Thymus (tissue), 11 donors: ENCODE results near the gene KRTAP5-7. TPM values are rescaled to one million over a fixed set of nuclear protein-coding genes. Genes with fewer than 3 reads are reported as not detected.
"Not testable (repeated sequence)": the region's sequence is repeated elsewhere in the genome, so short reads cannot be mapped to it uniquely, and the experiment has no call there.

Source experiments
- DNase-seq, 9 donors: peaks; one replicate each; pipeline ENCODE4 v3.0.0-alpha.2; 2013; ENCODE audit warnings: low spot score in 9 of 9, low read depth in 6 of 9, missing footprints in 1 of 9
- H3K27ac ChIP-seq, 2 donors: one replicate each; pipeline ENCODE4 v1.5.1; 2013; ENCODE audit warnings: control low read depth in 1 of 2, low read depth in 1 of 2, low read length in 1 of 2, mild to moderate bottlenecking in 1 of 2, moderate library complexity in 1 of 2
- H3K27me3 ChIP-seq, 2 donors: one replicate each; pipeline ENCODE4 v1.5.1; 2013; ENCODE audit warnings: low read length in 1 of 2; ENCODE audit not compliant: control insufficient read depth in 2 of 2, insufficient read depth in 1 of 2
- H3K36me3 ChIP-seq, 2 donors: one replicate each; pipeline ENCODE4 v1.5.1; 2013; ENCODE audit warnings: low read length in 1 of 2, mild to moderate bottlenecking in 1 of 2, moderate library complexity in 1 of 2; ENCODE audit not compliant: control insufficient read depth in 2 of 2, insufficient read depth in 2 of 2
- H3K4me1 ChIP-seq, 2 donors: one replicate each; pipeline ENCODE4 v1.5.1; 2013; ENCODE audit warnings: low read length in 2 of 2; ENCODE audit not compliant: control insufficient read depth in 2 of 2, insufficient read depth in 2 of 2
- H3K4me3 ChIP-seq, 2 donors: one replicate each; pipeline ENCODE4 v1.5.1; 2013; ENCODE audit warnings: low read length in 2 of 2, control low read depth in 1 of 2, mild to moderate bottlenecking in 1 of 2
- H3K9me3 ChIP-seq, 2 donors: one replicate each; pipeline ENCODE4 v1.5.1; 2013; ENCODE audit warnings: low read length in 1 of 2, mild to moderate bottlenecking in 1 of 2; ENCODE audit not compliant: control insufficient read depth in 2 of 2, insufficient read depth in 1 of 2
- WGBS: extraction: QIAGEN DNeasy Blood & Tissue Kit; methylation state at CpG from one replicate; pipeline ENCODE4 v1.1.7; 2013; 5-methylcytosine and 5-hydroxymethylcytosine counted together
- polyA plus RNA-seq: library from polyadenylated mRNA; stranded (reverse); fragments of 200-250 nt; gene quantifications from one replicate; pipeline ENCODE4 v1.2.3, GENCODE V29; 2013
- total RNA-seq: library from RNA; stranded (reverse); fragments of 120-200 nt; gene quantifications from one replicate; pipeline ENCODE4 v1.2.4, GENCODE V29; 2013
- donor health status: healthy.

Gene KRTAP5-7
- total and polyA plus RNA-seq, 2 donors, result 0.05 TPM; not detected in 1

DNA sequence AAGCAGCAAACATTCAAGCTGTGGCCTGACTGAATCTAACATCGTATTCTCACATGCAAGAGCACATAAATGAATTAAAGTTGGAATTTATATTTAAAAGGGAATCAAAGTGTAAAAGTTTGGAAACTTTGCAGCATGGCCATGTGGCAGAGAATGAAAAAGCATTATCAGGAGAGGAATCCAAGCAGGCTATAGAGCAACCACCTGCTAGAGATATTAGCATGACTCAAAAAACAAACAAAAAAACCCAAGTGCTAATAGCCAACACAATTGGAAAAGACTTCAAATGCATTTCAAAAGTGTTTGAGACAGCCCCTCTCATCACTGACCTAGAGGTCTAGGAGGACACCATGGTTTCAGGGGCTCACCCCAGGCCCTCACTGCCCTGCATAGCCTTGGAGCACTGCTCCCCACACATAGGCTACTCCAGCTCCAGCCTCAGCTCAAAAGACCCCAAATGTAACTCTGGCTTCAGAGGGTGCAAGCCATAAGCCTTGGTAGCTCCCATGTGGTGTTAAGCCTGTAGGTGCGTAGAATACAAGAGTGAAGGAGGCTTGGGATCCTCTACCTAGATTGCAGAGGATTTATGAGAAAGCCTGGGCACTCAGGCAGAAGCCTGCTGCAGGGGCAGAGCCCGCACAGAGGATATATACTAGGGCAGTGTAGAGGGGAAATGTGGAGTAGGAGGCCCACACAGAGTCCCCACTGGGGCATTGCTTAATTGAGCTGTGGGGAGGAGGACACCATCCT is 1.7 kb upstream of the KRTAP5-7 start:
- H3K27me3 ChIP-seq, result no peaks in the 10 kb centered on the region
- no peak overlapping the region for H3K27ac ChIP-seq
- H3K4me1 ChIP-seq, result no peaks in the 10 kb centered on the region
- WGBS, result 66% methylated on average over 3 of the region's 3 CpGs
- no peaks in the 10 kb centered on the region for H3K9me3 ChIP-seq
- no peak overlapping the region for H3K4me3 ChIP-seq
- no peak for DNase-seq
- no peaks in the 10 kb centered on the region for H3K36me3 ChIP-seq

- 87% methylated on average over 2 of the region's 2 CpGs for WGBS
- DNase-seq, result no peak
- Histone ChIP-seq H3K4me1 (no peaks in the 10 kb centered on the region), H3K27ac (no peak overlapping the region), H3K9me3 (no peaks in the 10 kb centered on the region), H3K27me3 (no peaks in the 10 kb centered on the region), H3K36me3 (no peaks in the 10 kb centered on the region), H3K4me3 (no peak overlapping the region)
Measured at GRCh38 chr11:71525938-71526495, 1.1 kb upstream of the KRTAP5-7 start.

GRCh38 chr11:71527576-71528210 is 626 bp downstream of the KRTAP5-7 start:
- Histone ChIP-seq H3K27me3 (no peaks in the 10 kb centered on the region), H3K4me1 (no peaks in the 10 kb centered on the region), H3K36me3 (no peaks in the 10 kb centered on the region), H3K9me3 (no peaks in the 10 kb centered on the region), H3K4me3 (no peak overlapping the region), H3K27ac (no peak overlapping the region)
- DNase-seq, result no peak
- WGBS, result 95% methylated on average over 6 of the region's 6 CpGs

DNA sequence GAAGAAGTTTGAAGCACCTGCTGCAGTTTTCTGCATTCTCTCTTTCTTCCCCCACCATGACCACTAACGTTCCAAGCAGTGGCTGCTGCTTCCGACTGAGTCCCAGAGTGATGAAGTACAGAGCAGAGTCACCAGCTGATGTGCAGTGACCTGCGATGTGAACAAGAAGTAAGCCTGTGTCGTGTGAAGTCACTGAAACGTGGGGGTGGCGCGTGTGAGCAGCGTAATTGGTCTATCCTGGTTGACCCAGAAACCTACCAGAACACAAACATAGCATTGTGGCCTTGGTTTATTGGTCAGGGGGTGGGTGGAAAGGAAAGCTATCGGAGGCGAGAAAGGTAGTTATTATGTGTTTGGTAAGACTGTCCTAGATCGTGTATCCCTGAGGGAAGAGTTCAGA is 3.5 kb downstream of the KRTAP5-7 start:
- Histone ChIP-seq H3K36me3 (no peaks in the 10 kb centered on the region), H3K4me1 (no peaks in the 10 kb centered on the region), H3K27me3 (no peaks in the 10 kb centered on the region), H3K4me3 (no peak overlapping the region), H3K27ac (no peak overlapping the region), H3K9me3 (no peaks in the 10 kb centered on the region)
- DNase-seq, result no peak
- WGBS, result 94% methylated on average over 11 of the region's 11 CpGs

- H3K9me3 ChIP-seq, result no peaks in the 10 kb centered on the region
- WGBS, result 83% methylated on average over 10 of the region's 10 CpGs
- H3K4me1 ChIP-seq, result no peaks in the 10 kb centered on the region
- H3K27ac ChIP-seq, result no peak overlapping the region
- no peaks in the 10 kb centered on the region for H3K27me3 ChIP-seq
- H3K36me3 ChIP-seq, result no peaks in the 10 kb centered on the region
- no peak overlapping the region for H3K4me3 ChIP-seq
- DNase-seq, result no peak
Measured at GRCh38 chr11:71532036-71532610, 5.1 kb downstream of the KRTAP5-7 start.

DNA sequence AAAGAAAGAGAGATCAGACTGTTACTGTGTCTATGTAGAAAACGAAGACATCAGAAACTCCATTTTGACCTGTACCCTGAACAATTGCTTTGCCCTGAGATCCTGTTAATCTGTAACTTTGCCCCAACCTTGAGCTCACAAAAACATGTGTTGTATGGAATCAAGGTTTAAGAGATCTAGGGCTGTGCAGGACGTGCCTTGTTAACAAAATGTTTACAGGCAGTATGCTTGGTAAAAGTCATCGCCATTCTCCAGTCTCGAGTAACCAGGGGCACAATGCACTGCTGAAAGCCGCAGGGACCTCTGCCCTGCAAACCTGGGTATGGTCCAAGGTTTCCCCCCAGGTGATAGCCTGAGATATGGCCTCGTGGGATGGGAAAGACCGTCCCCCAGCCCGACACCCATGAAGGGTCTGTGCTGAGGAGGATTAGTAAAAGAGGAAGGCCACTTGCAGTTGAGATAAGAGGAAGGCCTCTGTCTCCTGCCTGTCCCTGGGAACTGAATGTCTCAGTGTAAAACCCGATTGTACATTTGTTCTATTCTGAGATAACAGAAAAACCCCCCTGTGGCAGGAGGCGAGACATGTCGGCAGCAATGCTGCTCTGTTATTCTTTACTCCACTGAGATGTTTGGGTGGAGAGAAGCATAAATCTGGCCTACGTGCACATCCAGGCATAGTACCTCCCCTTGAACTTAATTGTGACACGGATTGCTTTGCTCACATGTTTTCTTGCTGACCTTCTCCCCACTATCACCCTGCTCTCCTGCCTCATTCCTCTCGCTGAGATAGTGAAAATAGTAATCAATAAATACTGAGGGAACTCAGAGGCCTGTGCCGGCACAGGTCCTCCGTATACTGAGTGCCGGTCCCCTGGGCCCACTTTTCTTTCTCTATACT is 7.9 kb downstream of the KRTAP5-7 start:
- H3K36me3 ChIP-seq, result not testable (repeated sequence)
- WGBS, result 82% methylated on average over 17 of the region's 17 CpGs

DNA sequence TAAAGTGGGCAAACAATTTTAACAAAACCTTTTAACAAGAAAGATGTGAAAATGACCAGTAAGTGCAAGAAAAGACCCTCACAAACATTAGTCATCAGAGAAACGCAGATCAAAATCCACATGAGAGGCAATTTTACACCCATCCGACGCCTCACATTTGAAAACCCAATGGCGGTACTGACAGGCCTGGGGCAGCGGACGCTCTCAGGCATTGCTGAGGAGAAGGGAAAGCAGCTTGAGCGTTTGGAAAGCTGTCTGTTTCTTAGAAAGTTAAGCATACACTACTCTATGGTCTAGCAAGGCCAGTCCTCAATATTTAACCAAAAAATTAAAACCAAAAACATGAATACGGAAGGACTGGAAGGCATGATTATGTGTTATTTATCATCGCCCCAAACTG is 8.8 kb downstream of the KRTAP5-7 start:
- H3K4me1 ChIP-seq, result no peaks in the 10 kb centered on the region
- no peak for DNase-seq
- H3K36me3 ChIP-seq, result no peaks in the 10 kb centered on the region
- WGBS, result 98% methylated on average over 9 of the region's 9 CpGs
- no peak overlapping the region for H3K4me3 ChIP-seq
- H3K27me3 ChIP-seq, result no peaks in the 10 kb centered on the region
- H3K9me3 ChIP-seq, result peaks cover 0 to 6% of the 10 kb centered on the region in 2 donors
- H3K27ac ChIP-seq, result no peak overlapping the region

More for the DNA sequence above, 7.9 kb downstream of the KRTAP5-7 start:
- not testable (repeated sequence) for H3K4me3 ChIP-seq, H3K27ac ChIP-seq, H3K4me1 ChIP-seq, H3K9me3 ChIP-seq, H3K27me3 ChIP-seq, DNase-seq

- WGBS, result 95% methylated on average over 9 of the region's 9 CpGs
- no peaks in the 10 kb centered on the region for H3K36me3 ChIP-seq
- no peak for DNase-seq
- H3K27ac ChIP-seq, result no peak overlapping the region
- peaks cover 0 to 6% of the 10 kb centered on the region in 2 donors for H3K9me3 ChIP-seq
- no peak overlapping the region for H3K4me3 ChIP-seq
- no peaks in the 10 kb centered on the region for H3K27me3 ChIP-seq
- no peaks in the 10 kb centered on the region for H3K4me1 ChIP-seq
Measured at GRCh38 chr11:71537537-71537936, 10.5 kb downstream of the KRTAP5-7 start.
